Measurements from ENCODE around the gene CAPN11. TPM values are rescaled to one million over a fixed set of nuclear protein-coding genes. Genes with fewer than 3 reads are reported as not detected.

Gene CAPN11
- polyA plus RNA-seq, 1 donor from 2014 or later, result not detected

GRCh38 chr6:44169154-44169553, 10.5 kb downstream of the CAPN11 start:
- H3K27ac ChIP-seq (ENCODE audit: low read length), result no peak overlapping the region
- no peaks in the 10 kb centered on the region for H3K27me3 ChIP-seq (ENCODE audit: insufficient read depth, low read depth, low read length)
- no peaks in the 10 kb centered on the region for H3K9me2 ChIP-seq (ENCODE audit: insufficient read depth, low read length)
- no peaks in the 10 kb centered on the region for H3K79me2 ChIP-seq (replicated peaks; ENCODE audit: insufficient read depth, low read length)
- no peaks in the 10 kb centered on the region for H4K20me1 ChIP-seq (ENCODE audit: insufficient read depth)
- H3K9me3 ChIP-seq (ENCODE audit: low read length), result no peaks in the 10 kb centered on the region
- H3K4me3 ChIP-seq (ENCODE audit: low read length), result no peak overlapping the region
- H3K36me3 ChIP-seq (ENCODE audit: insufficient read depth, low read length), result no peaks in the 10 kb centered on the region
- TF ChIP-seq CTCF (IDR thresholded peaks at IDR 0.05; ENCODE audit: poor library complexity, severe bottlenecking) (no peak), RAD21 (conservative IDR thresholded peaks at IDR 0.05) (no peak), EZH2 (IDR thresholded peaks at IDR 0.05; ENCODE audit: borderline replicate concordance, insufficient read depth, low read length, poor library complexity, severe bottlenecking) (no peak), POLR2AphosphoS5 (IDR thresholded peaks at IDR 0.05) (no peak), SMC3 (conservative IDR thresholded peaks at IDR 0.05; ENCODE audit: poor library complexity) (no peak), TAF1 (IDR thresholded peaks at IDR 0.05; ENCODE audit: low read depth) (no peak), EP300 (conservative IDR thresholded peaks at IDR 0.05; ENCODE audit: poor library complexity, severe bottlenecking) (no peak), MXI1 (conservative IDR thresholded peaks at IDR 0.05; ENCODE audit: poor library complexity, severe bottlenecking) (no peak)
- TF ChIP-seq, protein P1, sequence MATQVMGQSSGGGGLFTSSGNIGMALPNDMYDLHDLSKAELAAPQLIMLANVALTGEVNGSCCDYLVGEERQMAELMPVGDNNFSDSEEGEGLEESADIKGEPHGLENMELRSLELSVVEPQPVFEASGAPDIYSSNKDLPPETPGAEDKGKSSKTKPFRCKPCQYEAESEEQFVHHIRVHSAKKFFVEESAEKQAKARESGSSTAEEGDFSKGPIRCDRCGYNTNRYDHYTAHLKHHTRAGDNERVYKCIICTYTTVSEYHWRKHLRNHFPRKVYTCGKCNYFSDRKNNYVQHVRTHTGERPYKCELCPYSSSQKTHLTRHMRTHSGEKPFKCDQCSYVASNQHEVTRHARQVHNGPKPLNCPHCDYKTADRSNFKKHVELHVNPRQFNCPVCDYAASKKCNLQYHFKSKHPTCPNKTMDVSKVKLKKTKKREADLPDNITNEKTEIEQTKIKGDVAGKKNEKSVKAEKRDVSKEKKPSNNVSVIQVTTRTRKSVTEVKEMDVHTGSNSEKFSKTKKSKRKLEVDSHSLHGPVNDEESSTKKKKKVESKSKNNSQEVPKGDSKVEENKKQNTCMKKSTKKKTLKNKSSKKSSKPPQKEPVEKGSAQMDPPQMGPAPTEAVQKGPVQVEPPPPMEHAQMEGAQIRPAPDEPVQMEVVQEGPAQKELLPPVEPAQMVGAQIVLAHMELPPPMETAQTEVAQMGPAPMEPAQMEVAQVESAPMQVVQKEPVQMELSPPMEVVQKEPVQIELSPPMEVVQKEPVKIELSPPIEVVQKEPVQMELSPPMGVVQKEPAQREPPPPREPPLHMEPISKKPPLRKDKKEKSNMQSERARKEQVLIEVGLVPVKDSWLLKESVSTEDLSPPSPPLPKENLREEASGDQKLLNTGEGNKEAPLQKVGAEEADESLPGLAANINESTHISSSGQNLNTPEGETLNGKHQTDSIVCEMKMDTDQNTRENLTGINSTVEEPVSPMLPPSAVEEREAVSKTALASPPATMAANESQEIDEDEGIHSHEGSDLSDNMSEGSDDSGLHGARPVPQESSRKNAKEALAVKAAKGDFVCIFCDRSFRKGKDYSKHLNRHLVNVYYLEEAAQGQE (IDR thresholded peaks at IDR 0.05; ENCODE audit: borderline replicate concordance), result no peak
- H2AFZ ChIP-seq (ENCODE audit: low read depth, low read length), result no peak overlapping the region
- H3F3A ChIP-seq (ENCODE audit: insufficient read depth, low read length, poor library complexity, severe bottlenecking), result no peaks in the 10 kb centered on the region
- no peak overlapping the region for H3K4me2 ChIP-seq (ENCODE audit: low read length)
- H3K9ac ChIP-seq (ENCODE audit: low read length), result no peak overlapping the region

DNA sequence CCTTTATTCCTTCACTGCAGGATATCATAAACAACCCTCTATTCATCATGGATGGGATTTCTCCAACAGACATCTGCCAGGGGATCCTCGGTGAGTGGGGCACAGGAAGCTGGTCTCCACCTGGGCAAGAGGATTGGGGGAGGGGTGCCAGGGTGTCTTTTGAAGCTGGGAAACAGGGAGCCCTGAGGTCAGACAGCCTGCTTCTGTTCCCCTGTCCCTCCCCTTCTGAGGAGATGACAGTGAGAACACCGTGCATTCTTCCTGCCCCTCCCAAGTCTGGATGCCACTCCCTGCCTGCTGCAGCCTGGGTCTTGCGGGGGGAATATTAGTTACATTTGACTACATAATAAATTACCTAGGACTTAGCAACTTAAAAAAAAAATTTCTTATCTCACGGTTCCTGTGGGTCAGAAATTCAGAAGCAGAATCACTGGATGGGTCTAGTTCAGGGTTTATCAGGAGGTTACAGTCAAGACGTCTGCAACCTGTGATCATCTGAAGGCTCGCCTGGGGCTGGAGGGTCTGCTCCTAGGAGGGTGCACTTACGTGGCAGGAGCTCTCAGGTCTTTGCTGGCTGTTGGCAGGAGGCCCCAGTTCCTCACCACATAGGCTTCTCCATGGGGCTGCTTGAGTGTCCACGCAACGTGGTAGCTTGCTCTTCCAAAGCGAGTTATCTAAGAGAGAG, 11.4 kb downstream of the CAPN11 start:
- no peak overlapping the region for H2AFZ ChIP-seq (ENCODE audit: low read depth, low read length)
- H3K9me2 ChIP-seq (ENCODE audit: insufficient read depth, low read length), result no peaks in the 10 kb centered on the region
- H3K36me3 ChIP-seq (ENCODE audit: insufficient read depth, low read length), result no peaks in the 10 kb centered on the region
- no peaks in the 10 kb centered on the region for H4K20me1 ChIP-seq (ENCODE audit: insufficient read depth)
- no peaks in the 10 kb centered on the region for H3K9me3 ChIP-seq (ENCODE audit: low read length)
- no peak overlapping the region for H3K27ac ChIP-seq (ENCODE audit: low read length)
- no peak overlapping the region for H3K9ac ChIP-seq (ENCODE audit: low read length)
- no peak overlapping the region for H3K4me2 ChIP-seq (ENCODE audit: low read length)
- H3K4me3 ChIP-seq (ENCODE audit: low read length), result no peak overlapping the region
- no peaks in the 10 kb centered on the region for H3K27me3 ChIP-seq (ENCODE audit: insufficient read depth, low read depth, low read length)
- H3K79me2 ChIP-seq (replicated peaks; ENCODE audit: insufficient read depth, low read length), result no peaks in the 10 kb centered on the region
- TF ChIP-seq TAF1 (IDR thresholded peaks at IDR 0.05; ENCODE audit: low read depth), result no peak
- TF ChIP-seq MXI1 (conservative IDR thresholded peaks at IDR 0.05; ENCODE audit: poor library complexity, severe bottlenecking), result no peak
- TF ChIP-seq, protein P1 (IDR thresholded peaks at IDR 0.05; ENCODE audit: borderline replicate concordance), result no peak
- TF ChIP-seq EZH2 (IDR thresholded peaks at IDR 0.05; ENCODE audit: borderline replicate concordance, insufficient read depth, low read length, poor library complexity, severe bottlenecking), result no peak
- TF ChIP-seq POLR2AphosphoS5 (IDR thresholded peaks at IDR 0.05), result no peak
- no peak for TF ChIP-seq SMC3 (conservative IDR thresholded peaks at IDR 0.05; ENCODE audit: poor library complexity)
- no peak for TF ChIP-seq CTCF (IDR thresholded peaks at IDR 0.05; ENCODE audit: poor library complexity, severe bottlenecking)
- no peak for TF ChIP-seq EP300 (conservative IDR thresholded peaks at IDR 0.05; ENCODE audit: poor library complexity, severe bottlenecking)
- no peak for TF ChIP-seq RAD21 (conservative IDR thresholded peaks at IDR 0.05)
- no peaks in the 10 kb centered on the region for H3F3A ChIP-seq (ENCODE audit: insufficient read depth, low read length, poor library complexity, severe bottlenecking)

All from neural cell (in vitro differentiated cells).